DND-41 (cell line): ENCODE measurements around the gene SUZ12.
"Not testable (repeated sequence)": the region's sequence is repeated elsewhere in the genome, so short reads cannot be mapped to it uniquely, and the experiment has no call there.

ENCODE experiments used
- ATAC-seq: fragments of 200-7000 bp; cut with Tn5 transposase; 3 replicates; pipeline ENCODE4 v1.9.1; 2021; ENCODE audit warnings: low read depth; ENCODE audit not compliant: insufficient read depth
- DNase-seq: peaks from one replicate; pipeline ENCODE4 v3.0.0-alpha.2; 2020
- H2AFZ ChIP-seq: 2 replicates; pipeline ENCODE4 v1.6.0; 2012; ENCODE audit warnings: low read depth, low read length
- H3K27ac ChIP-seq: 2 replicates; pipeline ENCODE4 v1.5.1; 2012; ENCODE audit warnings: low read length, inconsistent platforms
- H3K27me3 ChIP-seq: fragments of 200-600 bp; sonication (generic); 2 replicates; pipeline ENCODE4 v1.6.0; 2012; ENCODE audit warnings: low read length, mild to moderate bottlenecking, inconsistent platforms; ENCODE audit not compliant: insufficient read depth, poor library complexity
- H3K36me3 ChIP-seq: 2 replicates; pipeline ENCODE4 v1.5.1; 2012; ENCODE audit warnings: low read length, inconsistent platforms; ENCODE audit not compliant: insufficient read depth
- H3K4me1 ChIP-seq: 2 replicates; pipeline ENCODE4 v1.5.1; 2012; ENCODE audit warnings: mild to moderate bottlenecking, low read length; ENCODE audit not compliant: insufficient read depth
- H3K4me2 ChIP-seq: 2 replicates; pipeline ENCODE4 v1.6.0; 2012; ENCODE audit warnings: mild to moderate bottlenecking, moderate library complexity, low read length, inconsistent platforms; ENCODE audit not compliant: insufficient read depth
- H3K4me3 ChIP-seq, 2 experiments: fragments of 200-600 bp in 1 of 2; shearing (Covaris generic) in 1 of 2; 2 replicates each; pipeline ENCODE4 v1.5.1; 2012 to 2016; ENCODE audit warnings: inconsistent platforms in 2 of 2, low read length in 2 of 2, mild to moderate bottlenecking in 2 of 2, low read depth in 1 of 2, moderate library complexity in 1 of 2
- H3K79me2 ChIP-seq: 2 replicates; pipeline ENCODE4 v1.6.0; 2012; ENCODE audit warnings: low read length, inconsistent platforms; ENCODE audit not compliant: insufficient read depth
- H3K9ac ChIP-seq: 2 replicates; pipeline ENCODE4 v1.6.0; 2012; ENCODE audit warnings: low read depth, mild to moderate bottlenecking, inconsistent platforms, low read length, moderate library complexity
- H3K9me3 ChIP-seq: 2 replicates; pipeline ENCODE4 v1.5.1; 2012; ENCODE audit warnings: low read length, moderate library complexity, mild to moderate bottlenecking, inconsistent platforms; ENCODE audit not compliant: insufficient read depth, severe bottlenecking
- H4K20me1 ChIP-seq: 2 replicates; pipeline ENCODE4 v1.6.0; 2012; ENCODE audit warnings: low read length; ENCODE audit not compliant: insufficient read depth
- EZH2 ChIP-seq: IDR thresholded peaks from 3 replicates; pipeline ENCODE4 v1.6.1; 2012; ENCODE audit warnings: borderline replicate concordance, low read depth, mild to moderate bottlenecking, moderate library complexity, low read length, inconsistent platforms; ENCODE audit not compliant: severe bottlenecking
- TF ChIP-seq, protein P1 (sequence below): IDR thresholded peaks from 2 replicates; pipeline ENCODE4 v1.5.1; 2012; ENCODE audit warnings: borderline replicate concordance, low read length, moderate library complexity, mild to moderate bottlenecking; ENCODE audit not compliant: poor library complexity, severe bottlenecking; ENCODE audit errors: extremely low read depth

The SUZ12 gene

DNA sequence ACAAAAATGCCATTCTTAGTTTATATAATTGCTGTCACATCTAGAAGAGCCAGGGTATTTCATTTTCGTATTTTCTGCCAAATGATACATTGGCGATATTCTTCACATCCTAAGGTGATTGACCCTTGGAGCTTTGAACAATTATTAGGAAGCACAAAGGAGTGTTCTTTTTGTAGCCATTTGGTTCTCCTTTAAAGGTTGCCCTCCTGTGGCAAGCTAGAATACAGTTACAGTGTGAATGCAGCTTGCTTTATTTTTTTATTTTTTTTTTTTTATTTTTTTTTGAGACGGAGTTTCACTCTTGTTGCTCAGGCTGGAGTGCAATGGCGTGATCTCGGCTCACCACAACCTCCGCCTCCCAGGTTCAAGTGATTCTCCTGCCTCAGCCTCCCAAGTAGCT, 24.1 kb upstream of the SUZ12 start:
- DNase-seq, H3K27me3 ChIP-seq, H3K4me1 ChIP-seq, H3K36me3 ChIP-seq, H3K79me2 ChIP-seq, H3K9me3 ChIP-seq, H3K4me2 ChIP-seq, H3K9ac ChIP-seq, H3K27ac ChIP-seq, H4K20me1 ChIP-seq, ATAC-seq, H2AFZ ChIP-seq, H3K4me3 ChIP-seq: not testable (repeated sequence)
- TF ChIP-seq, protein P1, sequence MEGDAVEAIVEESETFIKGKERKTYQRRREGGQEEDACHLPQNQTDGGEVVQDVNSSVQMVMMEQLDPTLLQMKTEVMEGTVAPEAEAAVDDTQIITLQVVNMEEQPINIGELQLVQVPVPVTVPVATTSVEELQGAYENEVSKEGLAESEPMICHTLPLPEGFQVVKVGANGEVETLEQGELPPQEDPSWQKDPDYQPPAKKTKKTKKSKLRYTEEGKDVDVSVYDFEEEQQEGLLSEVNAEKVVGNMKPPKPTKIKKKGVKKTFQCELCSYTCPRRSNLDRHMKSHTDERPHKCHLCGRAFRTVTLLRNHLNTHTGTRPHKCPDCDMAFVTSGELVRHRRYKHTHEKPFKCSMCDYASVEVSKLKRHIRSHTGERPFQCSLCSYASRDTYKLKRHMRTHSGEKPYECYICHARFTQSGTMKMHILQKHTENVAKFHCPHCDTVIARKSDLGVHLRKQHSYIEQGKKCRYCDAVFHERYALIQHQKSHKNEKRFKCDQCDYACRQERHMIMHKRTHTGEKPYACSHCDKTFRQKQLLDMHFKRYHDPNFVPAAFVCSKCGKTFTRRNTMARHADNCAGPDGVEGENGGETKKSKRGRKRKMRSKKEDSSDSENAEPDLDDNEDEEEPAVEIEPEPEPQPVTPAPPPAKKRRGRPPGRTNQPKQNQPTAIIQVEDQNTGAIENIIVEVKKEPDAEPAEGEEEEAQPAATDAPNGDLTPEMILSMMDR, result peak; percentile 23

DNA sequence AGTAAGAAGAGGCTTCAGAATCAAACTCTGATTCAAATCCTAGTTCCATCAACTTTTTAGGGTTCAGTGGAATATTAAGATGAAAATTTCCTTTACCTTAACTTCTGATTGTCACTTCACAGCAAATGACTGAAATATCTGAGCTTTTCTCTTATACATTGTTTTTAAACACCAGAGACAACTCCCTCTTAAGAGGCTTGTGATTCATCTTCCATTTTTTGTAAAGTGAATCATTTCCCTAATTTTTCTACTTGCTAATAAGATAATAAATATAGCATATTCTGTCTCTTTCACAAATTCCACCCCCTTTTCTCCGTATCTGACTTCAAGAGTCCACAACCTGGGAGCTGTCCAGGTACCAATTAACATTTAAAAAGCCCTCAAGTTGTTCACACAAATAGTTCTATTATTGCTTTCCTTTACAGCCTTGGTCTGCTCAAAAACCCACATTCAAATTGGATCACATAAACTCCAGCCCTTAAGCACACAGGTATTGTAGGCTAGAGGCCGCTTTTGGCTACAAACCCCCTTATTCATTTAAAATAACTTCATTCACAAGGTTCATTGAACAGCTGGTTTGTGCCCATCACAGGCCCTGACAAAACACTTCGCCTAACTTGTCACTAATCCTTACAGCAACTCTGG, 21.2 kb upstream of the SUZ12 start:
- Histone ChIP-seq H4K20me1 (no peaks in the 10 kb centered on the region), H3K4me1 (no peaks in the 10 kb centered on the region), H3K4me3 (no peak overlapping the region), H3K4me2 (no peak overlapping the region), H3K79me2 (no peaks in the 10 kb centered on the region), H3K9me3 (no peaks in the 10 kb centered on the region), H2AFZ (no peak overlapping the region), H3K27ac (no peak overlapping the region), H3K27me3 (no peaks in the 10 kb centered on the region), H3K9ac (no peak overlapping the region), H3K36me3 (no peaks in the 10 kb centered on the region)
- ATAC-seq, result no peak
- TF ChIP-seq, protein P1, result no peak
- TF ChIP-seq EZH2, result no peak
- DNase-seq, result no peak

DNA sequence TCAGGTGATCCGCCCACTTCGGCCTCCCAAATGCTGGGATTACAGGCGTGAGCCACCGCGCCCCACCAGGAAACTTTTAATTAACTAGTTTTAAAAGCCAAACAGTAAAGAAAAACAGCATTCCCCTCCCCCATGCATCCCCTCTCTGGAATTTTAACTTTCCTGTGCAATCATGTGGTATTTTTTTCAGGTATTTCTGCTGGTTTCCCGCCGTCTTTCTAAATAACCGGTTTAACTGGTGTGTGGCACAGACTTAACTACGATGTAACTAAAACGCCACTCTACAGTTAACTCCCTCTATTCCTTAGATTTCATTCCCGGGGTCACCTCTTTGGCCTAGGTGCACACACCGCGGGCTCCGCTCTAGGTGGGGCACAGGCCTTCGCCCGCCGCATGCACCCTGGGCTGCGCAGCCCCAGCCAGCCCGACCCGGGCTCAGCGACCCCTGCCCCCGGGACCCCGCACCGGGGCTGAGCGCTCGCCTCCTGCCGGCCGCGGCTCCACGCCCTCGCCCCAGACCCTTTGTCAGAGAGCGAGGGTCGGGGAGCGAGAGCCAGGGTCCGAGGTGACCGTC, 20.2 kb upstream of the SUZ12 start:
- Histone ChIP-seq H3K4me2 (no peak overlapping the region), H3K79me2 (no peaks in the 10 kb centered on the region), H3K4me3 (no peak overlapping the region), H3K27ac (no peak overlapping the region), H3K9me3 (no peaks in the 10 kb centered on the region), H4K20me1 (no peaks in the 10 kb centered on the region), H3K4me1 (no peaks in the 10 kb centered on the region), H2AFZ (no peak overlapping the region), H3K9ac (no peak overlapping the region), H3K36me3 (no peaks in the 10 kb centered on the region), H3K27me3 (no peaks in the 10 kb centered on the region)
- TF ChIP-seq, protein P1, result no peak
- no peak for TF ChIP-seq EZH2
- ATAC-seq, result no peak
- no peak for DNase-seq

DNA sequence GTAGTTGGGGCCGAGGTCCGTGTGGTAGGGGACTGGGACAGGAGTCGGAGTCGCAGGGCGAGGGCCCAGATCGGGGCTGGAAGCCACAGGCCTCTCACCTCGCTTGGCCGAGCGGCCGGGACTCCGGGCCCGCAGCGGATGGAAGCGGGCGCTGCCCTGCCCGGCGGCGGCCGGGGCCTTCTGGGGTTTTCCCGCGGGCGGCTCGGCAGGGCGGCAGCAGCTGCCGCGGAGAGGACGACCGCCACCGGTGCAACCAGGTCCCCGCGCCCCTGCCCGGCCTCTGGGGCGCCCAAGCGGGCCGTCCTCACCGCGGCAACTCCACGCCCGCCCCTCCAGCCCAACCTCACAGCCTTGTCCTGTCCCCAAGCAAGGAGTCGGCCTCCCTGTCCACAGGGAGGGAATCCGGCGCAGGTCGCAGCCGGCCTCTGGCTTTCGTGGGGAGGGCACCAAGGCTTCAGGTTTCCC, 19.7 kb upstream of the SUZ12 start:
- H3K27ac ChIP-seq, result no peak overlapping the region
- no peak overlapping the region for H3K9ac ChIP-seq
- H3K4me2 ChIP-seq, result no peak overlapping the region
- no peaks in the 10 kb centered on the region for H3K27me3 ChIP-seq
- no peaks in the 10 kb centered on the region for H4K20me1 ChIP-seq
- TF ChIP-seq EZH2, result no peak
- TF ChIP-seq, protein P1, result no peak
- H3K79me2 ChIP-seq, result no peaks in the 10 kb centered on the region
- ATAC-seq (no peak), DNase-seq (no peak)
- no peaks in the 10 kb centered on the region for H3K36me3 ChIP-seq
- no peaks in the 10 kb centered on the region for H3K9me3 ChIP-seq
- no peaks in the 10 kb centered on the region for H3K4me1 ChIP-seq
- H3K4me3 ChIP-seq, result no peak overlapping the region
- no peak overlapping the region for H2AFZ ChIP-seq

DNA sequence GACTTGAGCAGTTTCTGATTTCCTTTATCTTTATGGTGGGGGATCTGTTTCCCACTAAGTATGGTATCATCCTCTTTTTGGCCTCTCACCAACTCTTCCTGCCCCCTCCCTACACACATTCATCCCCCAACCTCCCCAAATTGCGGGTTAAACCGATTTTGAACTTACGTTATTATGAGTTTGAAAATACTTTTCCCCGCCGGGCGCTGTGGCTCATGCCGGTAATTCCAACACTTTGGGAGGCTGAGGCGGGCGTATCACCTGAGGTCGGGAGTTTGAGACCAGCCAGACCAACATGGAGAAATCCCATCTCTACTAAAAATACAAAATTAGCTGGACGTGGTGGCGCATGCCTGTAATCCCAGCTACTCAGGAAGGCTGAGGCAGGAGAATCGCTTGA, 19.1 kb upstream of the SUZ12 start:
- H3K27me3 ChIP-seq, H2AFZ ChIP-seq, H3K4me2 ChIP-seq, H3K79me2 ChIP-seq, H3K9me3 ChIP-seq, H3K4me3 ChIP-seq, H3K9ac ChIP-seq, DNase-seq, H3K27ac ChIP-seq, H3K36me3 ChIP-seq, ATAC-seq, H3K4me1 ChIP-seq, H4K20me1 ChIP-seq: not testable (repeated sequence)
